GM13977 (cell line): ENCODE data around the gene DLG2.

Experiments
- DNase-seq: peaks from one replicate; pipeline ENCODE4 v3.0.0; 2012; ENCODE audit warnings: low spot score
- in situ Hi-C: fragments of 300-500 bp; cut with MboI; formaldehyde crosslinking; loops from one replicate; pipeline ENCODE4 v1.12.0; 2022; ENCODE audit warnings: low sequenced_read_pairs, low pct_unique_long_range_greater_than_20kb, mixed read lengths, inconsistent platforms; ENCODE audit not compliant: unreplicated experiment
- TF ChIP-seq, protein P1 (sequence below): IDR thresholded peaks from 2 replicates; pipeline ENCODE4 v1.5.1; 2012; ENCODE audit warnings: mild to moderate bottlenecking, control low read depth; ENCODE audit not compliant: insufficient read depth; ENCODE audit errors: extremely low read depth, missing control alignments

The DLG2 gene

GRCh38 chr11:85643191-85643614, 16.1 kb upstream of the DLG2 start:
- TF ChIP-seq, protein P1, sequence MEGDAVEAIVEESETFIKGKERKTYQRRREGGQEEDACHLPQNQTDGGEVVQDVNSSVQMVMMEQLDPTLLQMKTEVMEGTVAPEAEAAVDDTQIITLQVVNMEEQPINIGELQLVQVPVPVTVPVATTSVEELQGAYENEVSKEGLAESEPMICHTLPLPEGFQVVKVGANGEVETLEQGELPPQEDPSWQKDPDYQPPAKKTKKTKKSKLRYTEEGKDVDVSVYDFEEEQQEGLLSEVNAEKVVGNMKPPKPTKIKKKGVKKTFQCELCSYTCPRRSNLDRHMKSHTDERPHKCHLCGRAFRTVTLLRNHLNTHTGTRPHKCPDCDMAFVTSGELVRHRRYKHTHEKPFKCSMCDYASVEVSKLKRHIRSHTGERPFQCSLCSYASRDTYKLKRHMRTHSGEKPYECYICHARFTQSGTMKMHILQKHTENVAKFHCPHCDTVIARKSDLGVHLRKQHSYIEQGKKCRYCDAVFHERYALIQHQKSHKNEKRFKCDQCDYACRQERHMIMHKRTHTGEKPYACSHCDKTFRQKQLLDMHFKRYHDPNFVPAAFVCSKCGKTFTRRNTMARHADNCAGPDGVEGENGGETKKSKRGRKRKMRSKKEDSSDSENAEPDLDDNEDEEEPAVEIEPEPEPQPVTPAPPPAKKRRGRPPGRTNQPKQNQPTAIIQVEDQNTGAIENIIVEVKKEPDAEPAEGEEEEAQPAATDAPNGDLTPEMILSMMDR, result no peak
- in situ Hi-C loops, result no loop called here
- no peak for DNase-seq

DNA sequence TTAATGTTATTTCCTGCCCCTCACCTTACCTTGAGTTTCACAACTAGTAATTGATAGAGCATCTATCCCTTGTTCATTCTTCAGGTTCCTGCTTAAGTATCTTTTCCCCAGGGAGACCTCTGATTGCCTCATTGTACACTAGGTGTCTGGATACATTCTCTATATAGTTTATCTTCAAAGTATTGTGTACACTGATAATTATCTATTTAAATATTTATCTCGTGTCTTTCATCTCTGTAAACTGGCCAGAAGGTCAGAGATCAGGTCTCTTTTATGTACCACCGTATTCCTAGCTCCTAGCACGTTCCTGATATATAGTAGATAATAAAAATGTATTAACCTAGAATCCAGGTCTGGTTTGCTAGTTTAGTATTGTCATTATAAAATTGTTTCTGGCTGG, 7.6 kb upstream of the DLG2 start:
- TF ChIP-seq, protein P1, result no peak
- no peak for DNase-seq
- in situ Hi-C loops, result no loop called here

DNA sequence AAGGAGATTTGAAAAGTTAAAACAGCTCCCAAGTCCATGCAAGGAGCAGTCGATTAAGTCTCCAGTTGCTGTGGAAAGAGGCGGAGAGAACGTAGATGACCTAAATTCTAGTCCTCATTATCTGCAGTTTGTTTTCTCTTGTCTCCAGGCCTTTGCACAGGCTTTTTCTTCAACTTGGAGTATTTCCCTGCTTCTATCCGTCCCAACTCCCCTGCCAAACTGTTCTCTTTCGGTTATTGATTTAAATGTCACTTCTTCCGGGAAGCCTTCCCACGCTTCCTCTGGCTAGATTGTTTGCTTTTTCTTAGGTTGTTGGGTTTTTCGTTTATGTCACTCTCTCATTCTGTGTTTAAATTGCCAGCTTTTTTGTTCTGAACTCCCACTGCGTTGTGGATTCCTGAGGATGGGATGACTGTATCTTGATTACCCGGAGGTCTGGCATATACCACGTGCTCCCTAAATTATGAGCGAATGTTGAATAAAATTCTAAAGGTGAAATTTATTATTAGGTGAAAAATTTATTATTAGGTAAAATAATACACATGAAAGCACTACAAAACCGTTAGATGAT, 1.7 kb upstream of the DLG2 start:
- in situ Hi-C loops, result no loop called here
- no peak for DNase-seq
- TF ChIP-seq, protein P1, result no peak

DNA sequence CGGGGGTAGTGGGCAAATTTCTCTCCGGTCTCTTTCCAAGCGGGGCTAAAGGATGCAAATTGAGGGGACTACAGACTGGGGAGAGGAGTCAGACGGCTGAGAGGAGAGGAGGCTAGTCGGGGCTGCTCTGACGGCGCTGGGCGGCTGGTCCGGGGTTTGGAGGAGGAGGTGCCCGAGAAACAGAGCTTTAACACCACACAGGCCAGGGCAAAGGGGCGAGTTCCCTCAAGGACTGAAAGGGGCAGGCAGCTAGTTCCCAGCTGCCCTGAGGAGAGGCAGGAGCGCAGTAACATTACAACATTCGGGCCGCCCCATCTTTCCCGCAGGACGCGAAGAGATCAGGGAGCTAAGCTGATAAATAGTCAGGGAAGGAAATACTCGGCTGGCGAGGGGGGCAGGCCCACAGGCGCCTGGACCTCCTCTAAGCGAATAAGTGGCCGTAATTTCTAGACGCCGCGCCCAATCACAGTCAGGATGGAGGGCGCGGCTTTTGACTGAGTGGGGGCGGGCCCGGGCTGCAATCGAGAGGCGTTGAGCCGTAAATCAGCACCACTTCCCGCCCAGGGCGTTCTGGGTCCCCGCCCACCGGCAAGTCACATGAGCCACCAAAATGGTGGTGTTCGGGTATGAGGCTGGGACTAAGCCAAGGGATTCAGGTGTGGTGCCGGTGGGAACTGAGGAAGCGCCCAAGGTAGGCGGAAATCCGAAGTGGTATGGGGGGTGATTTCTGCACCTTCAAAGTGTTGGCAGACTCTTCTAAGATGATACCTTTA, 1.0 kb upstream of the DLG2 start, which contains the start of gene TMEM126B:
Gene TMEM126B, plus strand, starts transcription at position 596 of the 773 bp plus-strand sequence. Its CDS starts 15 bp downstream, at position 611.
- in situ Hi-C loops, result no loop called here
- DNase-seq, result peak; percentile 85
- TF ChIP-seq, protein P1, result no peak

DNA sequence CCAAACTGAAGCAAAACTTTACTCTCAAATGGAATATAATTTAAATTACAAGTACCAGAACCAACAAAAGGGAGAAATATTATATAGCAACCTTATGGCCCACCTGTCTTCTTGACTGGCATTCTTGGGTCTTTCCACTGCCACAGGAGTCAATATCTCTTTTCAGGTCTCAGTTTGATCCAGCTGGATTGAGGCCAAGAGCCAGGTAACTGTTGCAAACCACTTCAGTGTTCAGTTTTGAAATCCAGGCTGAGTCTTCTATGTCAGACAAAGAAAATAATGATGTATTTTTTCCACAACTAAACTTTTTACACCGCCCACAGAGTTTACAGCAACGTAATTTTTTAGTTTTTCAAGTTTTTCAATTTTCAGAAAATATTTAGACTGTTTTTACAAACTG, 648 bp downstream of the DLG2 start:
- in situ Hi-C loops, result no loop called here
- no peak for DNase-seq
- TF ChIP-seq, protein P1, result no peak

DNA sequence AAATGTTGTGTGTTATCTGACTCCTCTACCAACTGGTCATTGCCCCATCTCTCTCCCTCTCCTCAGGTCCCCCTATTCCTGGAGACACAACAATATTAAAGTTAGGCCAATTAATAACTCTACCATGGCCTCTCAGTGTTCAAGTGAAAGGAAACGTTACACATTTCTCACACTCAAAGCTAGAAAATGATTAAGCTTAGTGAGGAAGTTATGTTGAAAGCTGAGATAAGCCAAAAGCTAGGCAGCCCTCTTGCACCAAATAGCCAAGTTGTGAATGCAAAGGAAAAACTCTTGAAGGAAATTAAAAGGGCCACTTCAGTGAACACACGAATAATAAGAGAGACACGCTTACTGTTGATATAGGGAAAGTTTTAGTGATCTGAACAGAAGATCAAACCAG, 6.9 kb downstream of the DLG2 start:
- TF ChIP-seq, protein P1, result no peak
- in situ Hi-C loops, result no loop called here
- no peak for DNase-seq
